ENCODE measurements around the gene PSMD3.
A peak's percentile ranks its signal among the peaks of the same experiment; 100 is the strongest.

Gene PSMD3

GRCh38 chr17:39971076-39971603, 9.5 kb upstream of the PSMD3 start:
- TF ChIP-seq CTCF (IDR thresholded peaks at IDR 0.05; ENCODE audit: low read depth, low read length) = no peak

GRCh38 chr17:39972271-39972670, 8.3 kb upstream of the PSMD3 start:
- no peak for TF ChIP-seq CTCF (IDR thresholded peaks at IDR 0.05; ENCODE audit: low read depth, low read length)
- DNase-seq (ENCODE audit: extremely low read depth, low read depth) = no peak

More at GRCh38 chr17:39971076-39971603, 9.5 kb upstream of the PSMD3 start:
- DNase-seq (ENCODE audit: extremely low read depth, low read depth) = no peak

- DNase-seq (ENCODE audit: extremely low read depth, low read depth) = no peak
- no peak for TF ChIP-seq CTCF (IDR thresholded peaks at IDR 0.05; ENCODE audit: low read depth, low read length)
These were observed 7.1 kb upstream of the PSMD3 start for GRCh38 chr17:39973496-39973895.

GRCh38 chr17:39974433-39974832, 6.2 kb upstream of the PSMD3 start:
- no peak for TF ChIP-seq CTCF (IDR thresholded peaks at IDR 0.05; ENCODE audit: low read depth, low read length)
- DNase-seq (ENCODE audit: extremely low read depth, low read depth) = no peak

GRCh38 chr17:39975801-39976200, 4.8 kb upstream of the PSMD3 start:
- TF ChIP-seq CTCF (IDR thresholded peaks at IDR 0.05; ENCODE audit: low read depth, low read length) = no peak
- no peak for DNase-seq (ENCODE audit: extremely low read depth, low read depth)

GRCh38 chr17:39979016-39979670, 1.5 kb upstream of the PSMD3 start:
- peak; percentile 5 for DNase-seq (ENCODE audit: extremely low read depth, low read depth)
- TF ChIP-seq CTCF (IDR thresholded peaks at IDR 0.05; ENCODE audit: low read depth, low read length) = no peak

- no peak; the same call in 1 of the 2 replicates for TF ChIP-seq CTCF (IDR thresholded peaks at IDR 0.05; ENCODE audit: low read depth, low read length)
- no peak for DNase-seq (ENCODE audit: extremely low read depth, low read depth)
These were observed 685 bp upstream of the PSMD3 start for GRCh38 chr17:39979893-39980350.

All from AG09319 (cell line).